Ovary (tissue), 9 donors: ENCODE measurements around the gene GADD45A. TPM values are rescaled to one million over a fixed set of nuclear protein-coding genes. Genes with fewer than 3 reads are reported as not detected.

Experiments
- DNase-seq, 5 donors: peaks; one replicate each; pipeline ENCODE4 v3.0.0-alpha.2; 2019 to 2020
- H3K27ac ChIP-seq, 2 donors: fragments of 200-600 bp; one replicate each; pipeline versions ENCODE4 v1.5.1 to v1.8.0; 2019 to 2022
- H3K27me3 ChIP-seq: fragments of 200-600 bp; one replicate; pipeline ENCODE4 v1.8.0; 2022
- H3K36me3 ChIP-seq: fragments of 200-600 bp; sonication (generic); one replicate; pipeline ENCODE4 v1.5.1; 2019
- H3K4me1 ChIP-seq: one replicate; pipeline ENCODE4 v1.8.1; 2013; ENCODE audit warnings: mild to moderate bottlenecking, moderate library complexity; ENCODE audit not compliant: insufficient read depth
- H3K4me3 ChIP-seq: fragments of 200-600 bp; sonication (generic); one replicate; pipeline ENCODE4 v1.5.1; 2017
- H3K9me3 ChIP-seq, 2 donors: fragments of 200-600 bp in 1 of 2; sonication (generic) in 1 of 2; one replicate each; pipeline versions ENCODE4 v1.5.1 to v1.8.1; 2013 to 2019; ENCODE audit warnings: mild to moderate bottlenecking in 1 of 2, moderate library complexity in 1 of 2
- EP300 ChIP-seq: sonication (generic); formaldehyde crosslinking; IDR thresholded peaks from one replicate; pipeline ENCODE4 v1.6.1; 2017; ENCODE audit warnings: antibody characterized with exemption
- POLR2A ChIP-seq: fragments of 450-650 bp; IDR thresholded peaks from one replicate; pipeline ENCODE4 v1.6.1; 2017; ENCODE audit warnings: antibody characterized with exemption, mild to moderate bottlenecking, moderate library complexity
- WGBS, 3 donors: extraction: QIAGEN DNeasy Blood & Tissue Kit in 1 of 3; methylation state at CpG; one replicate each; pipeline versions ENCODE4 v1.1.5 to v1.1.7; 2013 to 2017; 5-methylcytosine and 5-hydroxymethylcytosine counted together
- intact Hi-C, 4 donors: fragments of 100-400 bp; cut with DNase I; formaldehyde crosslinking; loops; one replicate each; pipeline versions ENCODE4 v1.11.0 to v1.15.1; 2022 to 2023
- polyA plus RNA-seq, 2 donors: library from polyadenylated mRNA; stranded (reverse); fragments of 200-250 nt in 1 of 2; fragments of 350-450 nt in 1 of 2; fragmentation: Illumina TruSeq in 1 of 2; extraction: RNeasy Lipid Tissue Mini Kit (QIAGEN cat#74804) in 1 of 2; gene quantifications; one replicate each; pipeline ENCODE4 v1.2.3, GENCODE V29; 2013 to 2014
- total RNA-seq, 7 donors: library from RNA; depleted of rRNA in 2 of 7; stranded (reverse); fragments of >200 nt in 2 of 7; fragmentation: NEBNext Ultra II Directional in 3 of 7; extraction: Animal tissue kit (Norgen Biotek cat#: 25700) in 3 of 7; gene quantifications; one replicate each; pipeline versions ENCODE4 v1.1.0 to v1.2.4, GENCODE V29; 2016 to 2023
- TF ChIP-seq, protein P1 (sequence below), 3 donors: fragments of 450-650 bp in 2 of 3; fragments of 200-600 bp in 1 of 3; IDR thresholded peaks; one replicate each; pipeline versions ENCODE4 v1.5.1 to v1.8.0; 2016 to 2022; ENCODE audit warnings: antibody characterized with exemption in 3 of 3, mild to moderate bottlenecking in 1 of 3
- donor health status: DM: no; HTN: no; CAD: no; lungs with moderate emphysema.
- donor health status: DM: no; HTN: no; CAD: no.
- donor health status: Bipolar disorder and iron deficiency.
- donor health status: DM: yes; HTN: yes; CAD: no.
- donor health status: DM: no; HTN: no; CAD: no.
- donor health status: DM: yes; HTN: yes; CAD: no.

GADD45A gene
- total and polyA plus RNA-seq, 9 donors: 22.1 to 132 (median 37.5) TPM

DNA sequence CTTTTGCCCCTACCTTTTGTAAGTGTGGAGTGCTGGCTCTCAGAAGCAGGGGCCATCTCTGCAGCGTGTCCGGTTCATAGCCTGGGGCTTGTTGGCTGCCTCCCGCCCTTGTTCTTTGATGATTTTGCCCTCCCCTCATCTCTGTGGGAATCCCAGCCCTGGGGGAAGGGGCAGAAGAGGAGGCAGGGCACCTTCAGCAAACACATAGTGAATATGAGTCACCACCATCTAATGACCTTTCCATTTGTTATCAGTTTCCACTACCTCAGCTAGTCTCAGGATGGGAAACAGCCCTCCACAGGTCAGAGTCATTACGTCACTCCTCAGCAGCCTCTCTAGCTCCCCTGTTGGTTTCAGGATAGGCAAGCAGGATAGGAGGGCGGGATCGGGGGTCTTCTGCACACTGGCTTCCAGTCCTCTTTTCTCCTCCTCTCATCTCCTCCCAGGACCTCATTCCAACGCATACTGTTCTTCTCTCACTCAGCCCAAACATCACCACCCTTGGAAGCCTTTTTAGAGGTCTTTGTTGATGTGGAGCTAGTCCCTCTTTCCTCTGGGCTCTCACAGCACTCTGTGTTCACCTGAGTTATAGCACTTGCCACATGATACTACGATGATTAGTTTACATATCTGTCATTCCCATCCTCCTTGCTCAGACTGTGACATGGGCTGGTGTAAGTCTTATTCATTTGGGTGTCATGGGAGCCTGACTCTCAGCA, 15.8 kb downstream of the GADD45A start:
- WGBS, 3 donors: 80 to 83% (median 81%) methylated on average over 8 of the region's 8 CpGs
- DNase-seq: no peak
- Histone ChIP-seq H3K27ac (no peak overlapping the region), H3K9me3 (no peaks in the 10 kb centered on the region), H3K4me1 (no peaks in the 10 kb centered on the region), H3K4me3 (no peak overlapping the region), H3K36me3 (no peaks in the 10 kb centered on the region), H3K27me3 (no peaks in the 10 kb centered on the region)
- TF ChIP-seq, protein P1, sequence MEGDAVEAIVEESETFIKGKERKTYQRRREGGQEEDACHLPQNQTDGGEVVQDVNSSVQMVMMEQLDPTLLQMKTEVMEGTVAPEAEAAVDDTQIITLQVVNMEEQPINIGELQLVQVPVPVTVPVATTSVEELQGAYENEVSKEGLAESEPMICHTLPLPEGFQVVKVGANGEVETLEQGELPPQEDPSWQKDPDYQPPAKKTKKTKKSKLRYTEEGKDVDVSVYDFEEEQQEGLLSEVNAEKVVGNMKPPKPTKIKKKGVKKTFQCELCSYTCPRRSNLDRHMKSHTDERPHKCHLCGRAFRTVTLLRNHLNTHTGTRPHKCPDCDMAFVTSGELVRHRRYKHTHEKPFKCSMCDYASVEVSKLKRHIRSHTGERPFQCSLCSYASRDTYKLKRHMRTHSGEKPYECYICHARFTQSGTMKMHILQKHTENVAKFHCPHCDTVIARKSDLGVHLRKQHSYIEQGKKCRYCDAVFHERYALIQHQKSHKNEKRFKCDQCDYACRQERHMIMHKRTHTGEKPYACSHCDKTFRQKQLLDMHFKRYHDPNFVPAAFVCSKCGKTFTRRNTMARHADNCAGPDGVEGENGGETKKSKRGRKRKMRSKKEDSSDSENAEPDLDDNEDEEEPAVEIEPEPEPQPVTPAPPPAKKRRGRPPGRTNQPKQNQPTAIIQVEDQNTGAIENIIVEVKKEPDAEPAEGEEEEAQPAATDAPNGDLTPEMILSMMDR (IDR thresholded peaks at IDR 0.05): no peak
- TF ChIP-seq EP300: no peak
- no peak for TF ChIP-seq POLR2A
- intact Hi-C loops: no loop called here

DNA sequence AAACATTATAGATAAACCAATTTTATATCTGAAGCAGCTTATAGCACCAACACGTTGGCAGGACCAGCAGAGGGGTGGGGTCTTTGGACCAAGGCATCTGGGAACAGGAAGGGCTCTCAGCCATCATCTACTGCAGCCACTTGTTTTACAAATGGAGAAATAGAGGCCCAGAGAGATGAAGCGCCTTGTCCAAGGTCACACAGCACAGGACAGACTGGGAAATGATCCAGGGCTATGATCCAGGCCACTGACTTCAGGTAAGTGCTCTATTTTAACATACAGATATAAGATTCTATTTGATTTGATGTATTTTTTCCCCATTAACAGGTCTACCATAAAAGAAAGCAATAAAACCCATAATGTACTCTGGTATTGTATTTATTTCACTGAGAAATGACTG, 16.9 kb downstream of the GADD45A start:
- intact Hi-C loops: no loop called here

DNA sequence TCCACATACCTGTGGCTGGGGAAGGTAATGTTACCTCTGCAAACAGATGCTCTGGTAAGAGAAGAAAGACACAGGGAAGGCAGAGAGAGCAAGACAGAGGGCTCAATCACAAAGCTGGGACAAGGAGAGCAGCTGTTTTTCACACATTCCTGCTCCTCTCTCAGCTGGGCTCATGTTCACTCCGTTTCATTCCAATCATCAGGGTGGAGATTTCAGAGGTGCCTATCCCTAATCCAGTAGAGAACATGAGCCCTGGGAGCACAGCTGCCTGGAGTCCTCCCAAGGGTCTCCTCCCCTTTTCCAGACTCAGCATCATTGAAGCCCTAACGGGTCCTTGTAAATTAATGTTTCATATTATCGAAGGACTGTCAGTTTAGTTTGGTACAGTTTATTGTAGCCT, 19.4 kb downstream of the GADD45A start:
- no peak overlapping the region for H3K27ac ChIP-seq
- WGBS, 3 donors: 87 to 91% (median 89%) methylated on average over 3 of the region's 3 CpGs
- peaks cover 2% of the 10 kb centered on the region for H3K4me1 ChIP-seq
- H3K27me3 ChIP-seq: no peaks in the 10 kb centered on the region
- TF ChIP-seq POLR2A: no peak
- TF ChIP-seq, protein P1 (IDR thresholded peaks at IDR 0.05): no peak
- TF ChIP-seq EP300: no peak
- no peaks in the 10 kb centered on the region for H3K9me3 ChIP-seq
- H3K36me3 ChIP-seq: no peaks in the 10 kb centered on the region
- no peak overlapping the region for H3K4me3 ChIP-seq
- no peak for DNase-seq
- intact Hi-C loops: no loop called here

More for the DNA sequence above, 16.9 kb downstream of the GADD45A start:
- Histone ChIP-seq H3K27ac (no peak overlapping the region), H3K4me3 (no peak overlapping the region), H3K27me3 (no peaks in the 10 kb centered on the region), H3K36me3 (no peaks in the 10 kb centered on the region), H3K9me3 (no peaks in the 10 kb centered on the region), H3K4me1 (no peaks in the 10 kb centered on the region)
- no peak for DNase-seq
- TF ChIP-seq EP300: no peak
- TF ChIP-seq, protein P1 (IDR thresholded peaks at IDR 0.05): no peak
- TF ChIP-seq POLR2A: no peak
- WGBS, 3 donors: 86 to 96% (median 94%) methylated on average over 2 of the region's 2 CpGs

DNA sequence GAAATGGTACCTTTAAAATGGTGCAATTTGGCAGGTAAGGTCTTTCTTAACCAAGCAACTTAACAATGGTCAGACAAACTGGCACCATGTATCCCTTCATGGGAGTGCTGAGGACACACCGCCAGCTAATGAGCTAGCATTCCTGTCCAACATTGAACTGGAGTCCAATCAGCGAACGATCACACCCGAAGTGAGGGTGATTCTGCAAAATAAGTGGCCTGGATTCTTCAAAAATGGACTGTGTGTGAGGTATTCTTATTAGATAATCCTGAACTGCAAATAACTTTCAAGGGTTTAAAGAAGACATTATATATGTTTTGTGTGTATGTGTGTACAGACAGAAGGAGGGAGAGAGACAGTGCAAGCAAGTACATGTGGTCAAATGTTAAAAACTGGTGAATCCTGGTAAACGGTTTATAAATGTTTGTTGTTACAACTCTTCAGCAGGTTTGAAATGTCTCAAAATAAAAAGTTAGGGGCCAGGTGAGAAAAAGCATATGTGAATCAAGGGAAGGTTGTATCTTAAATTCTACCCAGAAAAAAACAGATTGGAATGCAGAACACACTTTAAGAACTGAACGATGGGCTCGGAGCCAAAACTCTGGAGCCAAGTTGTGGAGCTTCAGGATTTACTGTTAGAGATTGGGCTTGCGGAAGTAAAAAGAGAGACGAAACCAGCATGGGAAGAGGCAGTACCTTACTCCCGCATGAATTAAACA, 20.9 kb downstream of the GADD45A start:
- 40 to 48% (median 45%) methylated on average over 10 of the region's 10 CpGs for WGBS, 3 donors
- TF ChIP-seq EP300 (no peak), POLR2A (no peak)
- TF ChIP-seq, protein P1 (IDR thresholded peaks at IDR 0.05): no peak
- no peaks in the 10 kb centered on the region for H3K27me3 ChIP-seq
- H3K36me3 ChIP-seq: no peaks in the 10 kb centered on the region
- no peak overlapping the region for H3K27ac ChIP-seq
- no peak overlapping the region for H3K4me3 ChIP-seq
- peak; percentile 37 to 68 (median 62) for DNase-seq
- no peaks in the 10 kb centered on the region for H3K9me3 ChIP-seq
- intact Hi-C loops: no loop called here
- H3K4me1 ChIP-seq: peaks cover 2% of the 10 kb centered on the region
